Parietal lobe (tissue), 1 donor: ENCODE results near the gene TIGAR. TPM values are rescaled to one million over a fixed set of nuclear protein-coding genes. Genes with fewer than 3 reads are reported as not detected.

Experiments
- total RNA-seq: library from RNA; depleted of rRNA; stranded (reverse); fragments of >200 nt; gene quantifications from one replicate; pipeline ENCODE4 v1.2.3, GENCODE V29; 2014

TIGAR gene, protein sequence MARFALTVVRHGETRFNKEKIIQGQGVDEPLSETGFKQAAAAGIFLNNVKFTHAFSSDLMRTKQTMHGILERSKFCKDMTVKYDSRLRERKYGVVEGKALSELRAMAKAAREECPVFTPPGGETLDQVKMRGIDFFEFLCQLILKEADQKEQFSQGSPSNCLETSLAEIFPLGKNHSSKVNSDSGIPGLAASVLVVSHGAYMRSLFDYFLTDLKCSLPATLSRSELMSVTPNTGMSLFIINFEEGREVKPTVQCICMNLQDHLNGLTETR
- 4.4 TPM for total RNA-seq

DNA sequence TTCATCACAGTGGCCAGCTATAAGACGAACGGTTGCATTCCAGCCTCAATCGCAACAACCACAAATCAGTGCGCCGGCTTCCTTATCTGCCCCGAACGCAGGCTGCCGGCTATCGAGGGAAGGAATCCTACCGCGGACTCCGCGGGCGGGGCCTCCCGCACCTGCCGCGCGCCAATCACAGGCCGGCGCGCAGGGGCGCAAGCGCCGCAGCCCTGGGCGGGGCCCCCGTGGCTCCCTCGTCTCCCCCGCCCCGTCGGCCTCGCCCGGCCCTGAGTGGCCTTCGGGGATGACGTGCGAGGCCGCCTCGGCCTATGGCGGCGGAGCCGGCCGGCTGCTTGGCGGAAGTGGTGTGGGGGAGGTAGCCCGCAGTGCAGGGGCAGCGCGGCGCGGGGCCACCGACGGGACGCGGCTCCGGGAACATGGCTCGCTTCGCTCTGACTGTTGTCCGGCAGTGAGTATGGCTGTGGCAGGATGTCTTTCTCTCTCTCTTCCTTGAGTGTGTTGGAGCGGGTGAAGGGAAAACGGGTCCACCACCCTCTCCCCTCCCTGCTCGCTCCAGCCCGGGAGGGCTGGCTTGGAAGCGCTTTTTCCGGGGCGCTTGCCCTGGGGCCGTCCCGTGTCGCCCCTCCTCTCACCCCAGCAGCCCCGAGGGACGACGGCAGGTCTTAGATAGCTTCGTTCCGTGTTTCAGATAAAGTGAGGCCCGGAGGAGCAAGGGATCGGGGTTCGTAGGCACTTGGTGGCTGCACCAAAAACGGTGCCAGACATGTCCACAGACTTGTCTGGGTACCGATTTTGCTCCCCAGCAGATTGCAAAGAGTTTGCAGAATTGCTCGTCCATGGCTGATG is at the start of gene TIGAR:
TSS of gene TIGAR (plus strand) at position 361 of the 849 bp plus-strand sequence. CDS start at position 420, 59 bp downstream.

DNA sequence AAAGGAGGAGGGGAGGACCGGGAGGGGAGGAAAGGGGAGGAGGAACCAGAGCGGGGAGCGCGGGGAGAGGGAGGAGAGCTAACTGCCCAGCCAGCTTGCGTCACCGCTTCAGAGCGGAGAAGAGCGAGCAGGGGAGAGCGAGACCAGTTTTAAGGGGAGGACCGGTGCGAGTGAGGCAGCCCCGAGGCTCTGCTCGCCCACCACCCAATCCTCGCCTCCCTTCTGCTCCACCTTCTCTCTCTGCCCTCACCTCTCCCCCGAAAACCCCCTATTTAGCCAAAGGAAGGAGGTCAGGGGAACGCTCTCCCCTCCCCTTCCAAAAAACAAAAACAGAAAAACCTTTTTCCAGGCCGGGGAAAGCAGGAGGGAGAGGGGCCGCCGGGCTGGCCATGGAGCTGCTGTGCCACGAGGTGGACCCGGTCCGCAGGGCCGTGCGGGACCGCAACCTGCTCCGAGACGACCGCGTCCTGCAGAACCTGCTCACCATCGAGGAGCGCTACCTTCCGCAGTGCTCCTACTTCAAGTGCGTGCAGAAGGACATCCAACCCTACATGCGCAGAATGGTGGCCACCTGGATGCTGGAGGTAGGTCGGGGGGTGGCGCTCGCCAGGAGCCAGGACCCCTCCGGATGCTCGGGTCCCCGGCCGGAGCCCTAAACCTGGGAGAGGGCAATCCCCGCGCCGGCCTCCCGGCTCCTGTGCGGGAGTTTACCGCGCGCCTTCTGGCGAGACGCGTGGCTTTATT is 47.2 kb upstream of the TIGAR start, which contains the start of gene CCND2:
TSS of gene CCND2 (plus strand) at position 111 of the 744 bp plus-strand sequence. CDS start at position 390, 279 bp downstream.

DNA sequence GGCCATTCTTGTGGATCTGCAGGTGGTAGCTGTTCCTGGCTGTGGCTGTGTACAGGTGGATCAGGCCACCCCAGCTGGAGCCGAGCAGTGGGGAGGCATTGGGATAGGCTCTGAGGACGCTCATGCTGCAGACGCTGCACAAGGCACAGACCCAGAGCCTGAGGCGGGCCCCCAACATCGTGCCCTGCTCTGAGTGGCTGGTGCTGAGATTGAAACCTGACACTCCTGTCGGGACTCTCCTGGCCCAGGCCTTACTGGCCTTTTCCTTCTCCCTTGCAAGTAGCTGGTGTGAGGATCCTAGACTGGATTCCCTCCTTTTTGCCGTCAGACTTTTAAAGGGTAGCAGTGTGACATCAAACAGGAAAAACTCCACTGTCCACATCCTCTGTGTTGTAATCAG is 58.4 kb downstream of the TIGAR start, which contains the start of gene FGF23:
TSS of gene FGF23 (minus strand) at position 308 of the 400 bp plus-strand sequence. CDS start at position 178, 130 bp downstream.

Other genes with a start within 250 kb of the TIGAR start
- gene CCND2, start 47.5 kb upstream of the TIGAR start, total RNA-seq: 301 TPM
- gene FGF23, start 58.5 kb downstream of the TIGAR start, total RNA-seq: not detected
- gene FGF6, start 124.6 kb downstream of the TIGAR start, total RNA-seq: not detected
- 11.6 TPM for gene RAD51AP1, start 217.7 kb downstream of the TIGAR start, total RNA-seq
- 15.0 TPM for gene DYRK4, start 241.0 kb downstream of the TIGAR start, total RNA-seq